Breast epithelium (tissue), 4 donors: ENCODE measurements around the gene NDUFB8. TPM values are rescaled to one million over a fixed set of nuclear protein-coding genes. Genes with fewer than 3 reads are reported as not detected.

ENCODE experiments used
- DNase-seq, 2 donors: peaks; one replicate each; pipeline ENCODE4 v3.0.0-alpha.2; 2019; ENCODE audit warnings: low spot score in 2 of 2
- H3K27ac ChIP-seq, 2 donors: fragments of 200-600 bp; sonication (generic) in 1 of 2; one replicate each; pipeline ENCODE4 v1.5.1; 2016 to 2019; ENCODE audit warnings: mild to moderate bottlenecking in 1 of 2
- H3K27me3 ChIP-seq, 2 donors: fragments of 200-600 bp; sonication (generic) in 1 of 2; one replicate each; pipeline versions ENCODE4 v1.5.1 to v1.6.0; 2017 to 2019; ENCODE audit warnings: control low read depth in 1 of 2, mild to moderate bottlenecking in 1 of 2
- H3K36me3 ChIP-seq: fragments of 200-600 bp; one replicate; pipeline ENCODE4 v1.5.1; 2019
- H3K4me1 ChIP-seq, 2 donors: fragments of 200-600 bp; sonication (generic); one replicate each; pipeline ENCODE4 v1.5.1; 2016 to 2019; ENCODE audit warnings: control low read depth in 1 of 2
- H3K4me3 ChIP-seq, 3 donors: fragments of 200-600 bp; sonication (generic); 1 replicate in 2 of 3; 2 replicates in 1 of 3; pipeline ENCODE4 v1.5.1; 2016 to 2019; ENCODE audit warnings: mild to moderate bottlenecking in 3 of 3, moderate library complexity in 2 of 3
- H3K9me3 ChIP-seq, 2 donors: fragments of 200-600 bp; sonication (generic) in 1 of 2; one replicate each; pipeline ENCODE4 v1.5.1; 2016 to 2019; ENCODE audit warnings: control low read depth in 1 of 2
- CTCF ChIP-seq, 3 donors: fragments of 450-650 bp; IDR thresholded peaks; one replicate each; pipeline ENCODE4 v1.5.1; 2016 to 2017; ENCODE audit warnings: antibody characterized with exemption in 3 of 3, mild to moderate bottlenecking in 3 of 3, moderate library complexity in 3 of 3
- POLR2A ChIP-seq: fragments of 450-650 bp; IDR thresholded peaks from one replicate; pipeline ENCODE4 v1.6.1; 2016; ENCODE audit warnings: antibody characterized with exemption, mild to moderate bottlenecking, moderate library complexity
- POLR2AphosphoS5 ChIP-seq, 3 donors: sonication (generic); formaldehyde crosslinking; IDR thresholded peaks; one replicate each; pipeline ENCODE4 v1.6.1; 2017; ENCODE audit warnings: antibody characterized with exemption in 3 of 3
- intact Hi-C: fragments of 100-400 bp; cut with DNase I; formaldehyde crosslinking; loops from one replicate; pipeline ENCODE4 v1.15.1; 2023; ENCODE audit warnings: low total_unique reads
- total RNA-seq, 3 donors: library from RNA; depleted of rRNA; stranded (reverse); fragments of >200 nt; gene quantifications; one replicate each; pipeline ENCODE4 v1.1.0, GENCODE V29; 2016

NDUFB8 gene
- total RNA-seq, 3 donors from 2014 or later = 143 to 148 (median 144) TPM

- no peak for DNase-seq
- no peak for TF ChIP-seq POLR2AphosphoS5 (IDR thresholded peaks at IDR 0.05)
- no peak for TF ChIP-seq CTCF (IDR thresholded peaks at IDR 0.05)
- TF ChIP-seq POLR2A = no peak
- Histone ChIP-seq H3K4me1 (no peaks in the 10 kb centered on the region), H3K27ac (no peak overlapping the region), H3K36me3 (no peaks in the 10 kb centered on the region), H3K4me3 (no peak overlapping the region), H3K27me3 (peaks cover 3 to 36% of the 10 kb centered on the region in 2 donors), H3K9me3 (no peaks in the 10 kb centered on the region)
- intact Hi-C loops = no loop called here
Observed at GRCh38 chr10:100560248-100560647, 30.6 kb upstream of the NDUFB8 start.

DNA sequence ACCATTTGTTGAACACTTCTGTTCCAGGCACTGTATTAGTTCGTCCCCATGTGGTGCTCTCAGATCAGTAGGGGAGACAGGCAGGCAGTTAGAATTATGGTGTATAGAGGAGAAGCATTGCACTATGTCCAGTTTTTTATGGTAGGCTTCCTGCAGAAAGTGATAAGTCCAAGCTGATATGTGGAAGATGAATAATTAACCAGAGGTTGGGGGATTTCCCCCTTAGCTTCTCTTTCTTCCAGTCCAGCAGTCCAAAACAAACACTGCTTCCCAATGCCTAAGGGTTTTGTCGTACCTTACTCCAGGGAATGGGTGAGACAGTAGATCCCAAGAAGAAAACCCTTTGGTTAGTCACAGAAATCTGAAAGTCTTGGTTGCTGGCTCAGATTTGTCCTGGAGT, 25.2 kb upstream of the NDUFB8 start:
- H3K9me3 ChIP-seq = no peaks in the 10 kb centered on the region
- intact Hi-C loops = no loop called here
- DNase-seq = no peak
- H3K27me3 ChIP-seq = no peaks in the 10 kb centered on the region
- H3K4me3 ChIP-seq = no peak overlapping the region
- no peaks in the 10 kb centered on the region for H3K4me1 ChIP-seq
- H3K27ac ChIP-seq = no peak overlapping the region
- no peak for TF ChIP-seq CTCF (IDR thresholded peaks at IDR 0.05)
- TF ChIP-seq POLR2A = no peak
- TF ChIP-seq POLR2AphosphoS5 (IDR thresholded peaks at IDR 0.05) = no peak
- no peaks in the 10 kb centered on the region for H3K36me3 ChIP-seq

- Histone ChIP-seq H3K27ac (no peak overlapping the region), H3K4me3 (no peak overlapping the region), H3K9me3 (no peaks in the 10 kb centered on the region), H3K4me1 (no peaks in the 10 kb centered on the region), H3K27me3 (no peaks in the 10 kb centered on the region), H3K36me3 (no peaks in the 10 kb centered on the region)
- DNase-seq = no peak
- intact Hi-C loops = no loop called here
- TF ChIP-seq POLR2AphosphoS5 (IDR thresholded peaks at IDR 0.05) = no peak
- no peak for TF ChIP-seq CTCF (IDR thresholded peaks at IDR 0.05)
Observed at GRCh38 chr10:100553929-100554328, 24.3 kb upstream of the NDUFB8 start.

DNA sequence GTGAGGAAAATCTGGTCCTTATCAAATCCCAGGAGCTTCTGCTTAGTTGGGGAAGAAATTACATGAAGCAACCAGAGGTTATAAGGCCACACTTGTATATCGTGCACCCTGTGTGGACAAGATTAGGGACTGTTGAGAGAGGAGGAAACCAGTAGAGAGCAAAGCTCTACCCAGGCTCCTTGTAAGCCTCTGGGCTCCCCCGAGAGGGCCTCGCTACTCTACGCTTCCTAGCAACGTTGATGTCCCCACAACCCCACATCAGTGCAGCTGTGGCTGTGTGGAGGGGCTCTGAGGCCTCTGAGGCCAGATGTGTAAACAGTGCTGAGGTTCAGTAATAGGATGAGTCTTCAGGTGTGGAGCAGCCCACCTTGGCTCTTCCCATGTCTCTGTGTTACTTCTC, 22.1 kb upstream of the NDUFB8 start:
- TF ChIP-seq POLR2AphosphoS5 (IDR thresholded peaks at IDR 0.05) = no peak
- no peak for TF ChIP-seq POLR2A
- TF ChIP-seq CTCF (IDR thresholded peaks at IDR 0.05) = no peak
- DNase-seq = no peak
- H3K27ac ChIP-seq = no peak overlapping the region
- H3K4me3 ChIP-seq = no peak overlapping the region
- H3K27me3 ChIP-seq = no peaks in the 10 kb centered on the region
- no peaks in the 10 kb centered on the region for H3K36me3 ChIP-seq
- intact Hi-C loops = no loop called here
- H3K9me3 ChIP-seq = no peaks in the 10 kb centered on the region
- no peaks in the 10 kb centered on the region for H3K4me1 ChIP-seq

- Histone ChIP-seq H3K27ac (no peak overlapping the region), H3K27me3 (no peaks in the 10 kb centered on the region), H3K4me1 (no peaks in the 10 kb centered on the region), H3K4me3 (no peak overlapping the region), H3K9me3 (no peaks in the 10 kb centered on the region), H3K36me3 (no peaks in the 10 kb centered on the region)
- no peak for DNase-seq
- no peak for TF ChIP-seq CTCF (IDR thresholded peaks at IDR 0.05)
- TF ChIP-seq POLR2A = no peak
- TF ChIP-seq POLR2AphosphoS5 (IDR thresholded peaks at IDR 0.05) = no peak
- intact Hi-C loops = no loop called here
Observed at GRCh38 chr10:100551196-100551595, 21.5 kb upstream of the NDUFB8 start.
